Osteoblast (primary cell): ENCODE data around the gene OLA1. TPM values are rescaled to one million over a fixed set of nuclear protein-coding genes. Genes with fewer than 3 reads are reported as not detected.

Experiments
- DNase-seq: peaks from one replicate; pipeline ENCODE4 v3.0.0; 2011; ENCODE audit warnings: low spot score, mixed read lengths; ENCODE audit not compliant: insufficient read length; ENCODE audit errors: missing footprints
- H2AFZ ChIP-seq: 2 replicates; pipeline ENCODE4 v1.6.0; 2011; ENCODE audit warnings: mild to moderate bottlenecking, low read length
- H3K27ac ChIP-seq: 2 replicates; pipeline ENCODE4 v1.5.1; 2011; ENCODE audit warnings: mild to moderate bottlenecking, low read depth, low read length, moderate library complexity
- H3K27me3 ChIP-seq: 2 replicates; pipeline ENCODE4 v1.6.0; 2012; ENCODE audit warnings: mild to moderate bottlenecking, control low read depth, inconsistent platforms, low read length, moderate library complexity; ENCODE audit not compliant: insufficient read depth
- H3K36me3 ChIP-seq: 2 replicates; pipeline ENCODE4 v1.5.1; 2011; ENCODE audit warnings: mild to moderate bottlenecking, low read length, control low read depth, moderate library complexity; ENCODE audit not compliant: insufficient read depth
- H3K4me1 ChIP-seq: 2 replicates; pipeline ENCODE4 v1.5.1; 2011; ENCODE audit warnings: mild to moderate bottlenecking, low read length, control low read depth, moderate library complexity; ENCODE audit not compliant: insufficient read depth
- H3K4me2 ChIP-seq: 2 replicates; pipeline ENCODE4 v1.6.0; 2011; ENCODE audit warnings: mild to moderate bottlenecking, low read length; ENCODE audit not compliant: insufficient read depth
- H3K4me3 ChIP-seq: fragments of 200-600 bp; sonication (generic); 3 replicates; pipeline ENCODE4 v1.5.1; 2012; ENCODE audit warnings: mild to moderate bottlenecking, low read length, inconsistent platforms; ENCODE audit not compliant: insufficient read depth
- H3K79me2 ChIP-seq: 2 replicates; pipeline ENCODE4 v1.6.0; 2012; ENCODE audit warnings: mild to moderate bottlenecking, low read length, control low read depth, inconsistent platforms; ENCODE audit not compliant: insufficient read depth
- H3K9me3 ChIP-seq: 2 replicates; pipeline ENCODE4 v1.5.1; 2011; ENCODE audit warnings: low read depth, low read length, control low read depth
- H4K20me1 ChIP-seq: 2 replicates; pipeline ENCODE4 v1.6.0; 2012; ENCODE audit warnings: mild to moderate bottlenecking, low read length, control low read depth; ENCODE audit not compliant: insufficient read depth
- total RNA-seq: library from RNA; depleted of rRNA; stranded (reverse); fragments of >200 nt; gene quantifications from 2 replicates; pipeline ENCODE4 v1.2.3, GENCODE V29; 2012
- TF ChIP-seq, protein P1 (sequence below): IDR thresholded peaks from 2 replicates; pipeline ENCODE4 v1.5.1; 2011; ENCODE audit warnings: mild to moderate bottlenecking, low read depth, low read length, moderate library complexity; ENCODE audit errors: extremely low read depth

OLA1 gene
- total RNA-seq, 1 donor = 79.3 TPM

DNA sequence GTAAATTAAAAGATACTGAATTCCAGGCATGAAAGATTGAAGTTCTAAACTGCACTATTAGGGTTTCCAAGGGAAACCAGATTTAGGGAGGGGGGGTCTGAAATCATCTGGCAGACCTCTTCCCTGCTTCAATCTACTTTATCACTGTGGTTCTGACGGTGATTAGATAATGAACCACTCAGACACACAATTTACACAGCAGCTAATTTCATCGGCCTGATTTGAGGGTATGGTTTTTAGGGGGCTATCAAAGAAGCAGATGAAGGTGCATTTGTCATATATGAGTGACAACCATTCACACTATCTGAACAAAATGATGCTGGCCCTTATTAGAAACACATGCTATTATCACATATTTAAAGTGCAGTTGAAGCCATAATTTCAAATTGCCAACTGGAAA is 106.0 kb downstream of the OLA1 start:
- no peaks in the 10 kb centered on the region for H3K27me3 ChIP-seq
- H3K4me2 ChIP-seq = no peak overlapping the region
- no peak overlapping the region for H2AFZ ChIP-seq
- H3K4me1 ChIP-seq = peaks cover 4% of the 10 kb centered on the region
- peaks cover 3% of the 10 kb centered on the region for H4K20me1 ChIP-seq
- H3K79me2 ChIP-seq = peaks cover 33% of the 10 kb centered on the region
- no peaks in the 10 kb centered on the region for H3K9me3 ChIP-seq
- H3K27ac ChIP-seq = no peak overlapping the region
- DNase-seq = peak; percentile 52
- H3K36me3 ChIP-seq = peaks cover under 1% of the 10 kb centered on the region
- TF ChIP-seq, protein P1, sequence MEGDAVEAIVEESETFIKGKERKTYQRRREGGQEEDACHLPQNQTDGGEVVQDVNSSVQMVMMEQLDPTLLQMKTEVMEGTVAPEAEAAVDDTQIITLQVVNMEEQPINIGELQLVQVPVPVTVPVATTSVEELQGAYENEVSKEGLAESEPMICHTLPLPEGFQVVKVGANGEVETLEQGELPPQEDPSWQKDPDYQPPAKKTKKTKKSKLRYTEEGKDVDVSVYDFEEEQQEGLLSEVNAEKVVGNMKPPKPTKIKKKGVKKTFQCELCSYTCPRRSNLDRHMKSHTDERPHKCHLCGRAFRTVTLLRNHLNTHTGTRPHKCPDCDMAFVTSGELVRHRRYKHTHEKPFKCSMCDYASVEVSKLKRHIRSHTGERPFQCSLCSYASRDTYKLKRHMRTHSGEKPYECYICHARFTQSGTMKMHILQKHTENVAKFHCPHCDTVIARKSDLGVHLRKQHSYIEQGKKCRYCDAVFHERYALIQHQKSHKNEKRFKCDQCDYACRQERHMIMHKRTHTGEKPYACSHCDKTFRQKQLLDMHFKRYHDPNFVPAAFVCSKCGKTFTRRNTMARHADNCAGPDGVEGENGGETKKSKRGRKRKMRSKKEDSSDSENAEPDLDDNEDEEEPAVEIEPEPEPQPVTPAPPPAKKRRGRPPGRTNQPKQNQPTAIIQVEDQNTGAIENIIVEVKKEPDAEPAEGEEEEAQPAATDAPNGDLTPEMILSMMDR = no peak
- H3K4me3 ChIP-seq = no peak overlapping the region

DNA sequence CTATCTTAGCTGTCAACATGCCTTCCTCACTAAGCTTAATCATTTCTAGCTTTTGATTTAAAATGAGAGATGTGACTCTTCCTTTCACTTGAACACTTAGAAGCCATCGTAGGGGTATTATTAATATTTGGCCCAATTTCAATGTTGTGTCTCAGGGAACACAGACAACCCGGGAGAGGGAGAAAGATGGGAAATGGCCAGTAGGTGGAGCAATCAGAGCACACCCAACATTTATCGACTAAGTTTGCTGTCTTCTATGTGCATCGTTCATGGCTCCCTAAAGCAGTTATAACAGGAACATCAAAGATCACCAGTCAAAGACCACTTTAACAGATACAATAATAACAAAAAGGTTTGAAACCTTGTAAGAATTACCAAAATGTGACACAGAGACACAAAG is 110.2 kb downstream of the OLA1 start:
- H3K79me2 ChIP-seq = peaks cover 8% of the 10 kb centered on the region
- TF ChIP-seq, protein P1 = peak; percentile 21
- peaks cover 6% of the 10 kb centered on the region for H3K36me3 ChIP-seq
- H3K4me2 ChIP-seq = no peak overlapping the region
- H3K4me3 ChIP-seq = no peak overlapping the region
- H2AFZ ChIP-seq = no peak overlapping the region
- H4K20me1 ChIP-seq = no peaks in the 10 kb centered on the region
- no peaks in the 10 kb centered on the region for H3K27me3 ChIP-seq
- H3K4me1 ChIP-seq = no peaks in the 10 kb centered on the region
- no peak overlapping the region for H3K27ac ChIP-seq
- no peak for DNase-seq
- peaks cover 2% of the 10 kb centered on the region for H3K9me3 ChIP-seq

DNA sequence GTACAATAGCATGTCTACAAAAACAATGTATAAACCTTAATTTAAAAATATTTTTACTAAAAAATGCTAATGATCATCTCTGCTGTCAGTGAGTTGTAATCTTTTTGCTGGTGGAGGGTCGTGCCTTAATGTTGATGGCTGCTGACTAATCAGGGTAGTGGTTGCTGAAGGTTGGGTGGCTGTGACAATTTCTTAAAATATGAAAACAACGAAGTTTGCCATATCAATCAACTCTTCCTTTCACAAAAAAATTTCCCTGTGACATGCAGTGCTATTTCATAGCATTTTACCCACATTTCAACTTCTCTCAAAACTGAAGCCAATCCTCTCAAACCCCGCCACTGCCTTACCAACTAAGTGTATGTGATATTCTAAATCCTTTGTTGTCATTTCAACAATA is 112.4 kb downstream of the OLA1 start:
- Histone ChIP-seq H3K4me2 (no peak overlapping the region), H3K36me3 (peaks cover 6% of the 10 kb centered on the region), H2AFZ (no peak overlapping the region), H3K4me1 (no peaks in the 10 kb centered on the region), H3K4me3 (no peak overlapping the region), H3K9me3 (peaks cover 2% of the 10 kb centered on the region), H3K79me2 (peaks cover 3% of the 10 kb centered on the region), H3K27me3 (no peaks in the 10 kb centered on the region), H3K27ac (no peak overlapping the region), H4K20me1 (no peaks in the 10 kb centered on the region)
- TF ChIP-seq, protein P1 = no peak
- DNase-seq = no peak

DNA sequence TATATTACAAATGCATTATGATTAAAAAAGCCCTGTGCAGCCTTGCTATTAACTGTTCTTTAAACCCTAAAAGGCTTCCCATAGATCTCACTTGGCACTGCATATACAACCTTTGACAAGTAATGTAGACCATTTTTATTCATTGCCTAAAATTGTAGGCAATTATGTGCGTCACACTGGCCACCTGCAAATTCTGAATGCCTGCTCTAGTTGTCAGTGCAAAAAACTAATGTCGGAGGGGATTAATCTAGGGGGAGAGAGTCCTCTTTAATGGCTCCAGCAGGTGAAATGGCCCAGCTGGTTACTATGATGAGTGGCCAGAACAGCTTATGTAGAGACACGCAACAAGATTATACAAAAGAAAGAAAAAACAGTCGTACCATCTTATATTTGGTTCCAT is 123.2 kb downstream of the OLA1 start:
- H2AFZ ChIP-seq = no peak overlapping the region
- peaks cover 16% of the 10 kb centered on the region for H3K4me1 ChIP-seq
- no peaks in the 10 kb centered on the region for H3K36me3 ChIP-seq
- no peaks in the 10 kb centered on the region for H4K20me1 ChIP-seq
- no peaks in the 10 kb centered on the region for H3K27me3 ChIP-seq
- H3K4me2 ChIP-seq = no peak overlapping the region
- H3K79me2 ChIP-seq = no peaks in the 10 kb centered on the region
- DNase-seq = no peak
- H3K4me3 ChIP-seq = no peak overlapping the region
- H3K9me3 ChIP-seq = no peaks in the 10 kb centered on the region
- TF ChIP-seq, protein P1 = no peak
- no peak overlapping the region for H3K27ac ChIP-seq
